NCI-H524 (cell line): ENCODE data around the gene KCNH1.

Source experiments
- DNase-seq, 2 experiments: peaks; one replicate each; lab custom pipeline; 2025; lab: John Stamatoyannopoulos, UW

The KCNH1 gene

DNA sequence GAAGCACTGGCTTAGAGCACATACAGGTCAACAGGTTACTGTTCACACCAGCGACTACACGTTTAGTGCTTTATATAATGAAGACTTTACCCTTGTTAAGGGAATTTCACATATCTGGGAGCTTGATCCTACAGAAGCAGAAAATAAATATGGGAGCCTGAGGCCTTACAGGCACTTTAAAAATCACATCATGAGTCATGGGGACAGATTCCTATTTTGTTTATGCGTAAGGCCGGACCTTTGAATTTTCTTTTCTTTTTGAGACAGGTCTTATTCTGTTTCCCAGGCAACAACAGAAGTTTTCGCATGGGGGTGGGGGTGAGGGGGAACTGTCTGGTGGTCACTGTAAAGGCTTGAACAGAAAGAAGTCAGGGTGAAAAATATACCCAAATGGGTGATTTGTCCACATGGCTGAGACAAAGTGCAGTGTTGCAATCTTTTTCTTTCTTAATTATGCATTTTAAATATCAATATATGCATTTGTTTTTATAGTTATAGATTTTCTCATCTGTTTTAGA, 276.7 kb downstream of the KCNH1 start:
- DNase-seq = no peak

DNA sequence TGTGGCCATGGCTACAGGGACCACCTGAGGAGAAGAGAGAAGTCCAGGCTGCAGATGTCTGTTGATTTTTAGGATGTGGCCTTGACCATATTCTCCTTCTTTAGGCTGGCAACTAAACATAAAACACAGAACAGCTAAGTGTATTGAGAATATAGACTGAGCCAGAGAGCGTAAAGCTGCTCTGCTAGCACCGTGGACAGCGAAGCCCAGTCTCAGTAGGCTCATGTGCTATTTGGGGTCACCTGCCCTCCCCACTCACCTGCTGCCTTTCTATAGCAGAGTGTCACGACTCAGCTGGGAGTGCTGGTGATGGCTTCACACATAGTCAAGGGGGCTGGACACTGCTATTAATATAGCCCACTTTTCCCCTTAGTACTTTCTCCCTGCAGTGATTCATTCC, 278.5 kb downstream of the KCNH1 start:
- no peak for DNase-seq

DNA sequence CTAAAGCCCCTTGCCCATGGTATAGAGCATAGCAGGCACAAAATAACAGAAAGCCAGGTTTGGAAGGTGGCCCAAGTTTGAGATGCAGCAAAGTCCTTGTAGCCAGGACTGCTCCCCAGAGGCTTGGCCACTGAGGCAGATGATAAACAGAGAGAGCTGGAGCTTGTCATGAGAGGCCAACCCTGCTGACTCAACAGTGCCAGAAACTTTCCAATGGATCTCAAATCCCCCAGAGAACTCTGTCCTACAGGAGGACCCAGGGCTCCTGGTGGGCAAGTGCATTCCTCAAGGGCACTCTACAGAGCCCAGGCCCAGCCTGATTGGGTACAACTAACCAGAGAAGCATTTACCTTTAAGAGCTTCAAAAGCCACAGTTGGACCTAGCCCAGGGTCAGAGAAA, 280.7 kb downstream of the KCNH1 start:
- DNase-seq = no peak

DNA sequence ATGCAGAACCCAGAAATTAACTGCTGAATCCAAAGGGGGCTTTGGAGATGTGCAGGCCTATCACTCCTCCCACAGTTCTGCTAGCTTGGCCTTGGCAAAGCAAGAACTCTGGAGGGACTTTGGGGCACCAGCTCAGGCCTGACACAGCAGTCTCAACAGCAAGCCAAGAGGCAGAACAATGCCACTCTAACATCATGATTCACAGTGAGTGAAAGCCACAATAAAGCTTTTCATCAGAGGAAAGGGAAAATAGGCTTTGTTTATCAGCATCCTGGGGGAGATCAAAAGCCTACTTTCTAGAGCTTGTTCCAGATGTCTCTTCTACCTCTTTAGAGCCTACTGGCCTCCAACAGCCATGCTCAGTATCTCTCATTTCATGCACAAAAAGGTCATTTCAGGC, 283.4 kb downstream of the KCNH1 start:
- no peak for DNase-seq

DNA sequence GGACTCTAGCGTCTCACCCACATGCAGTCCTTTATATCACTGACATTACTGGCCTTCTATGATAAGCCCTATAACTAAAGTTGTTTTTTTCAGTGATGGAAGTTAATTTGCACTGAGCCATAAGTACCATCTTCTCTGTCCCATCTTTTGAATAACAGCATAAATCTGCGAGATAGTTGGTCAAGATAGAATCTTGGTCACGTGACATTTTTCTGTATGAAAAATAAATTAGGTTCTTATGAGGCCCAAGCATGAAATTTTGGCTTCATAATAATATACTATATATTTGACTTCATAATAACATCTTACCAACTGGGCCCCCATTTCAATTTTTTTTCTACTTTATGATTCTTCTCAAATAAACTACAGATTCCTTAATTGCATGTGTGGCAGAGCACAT, 285.5 kb downstream of the KCNH1 start:
- DNase-seq = no peak

DNA sequence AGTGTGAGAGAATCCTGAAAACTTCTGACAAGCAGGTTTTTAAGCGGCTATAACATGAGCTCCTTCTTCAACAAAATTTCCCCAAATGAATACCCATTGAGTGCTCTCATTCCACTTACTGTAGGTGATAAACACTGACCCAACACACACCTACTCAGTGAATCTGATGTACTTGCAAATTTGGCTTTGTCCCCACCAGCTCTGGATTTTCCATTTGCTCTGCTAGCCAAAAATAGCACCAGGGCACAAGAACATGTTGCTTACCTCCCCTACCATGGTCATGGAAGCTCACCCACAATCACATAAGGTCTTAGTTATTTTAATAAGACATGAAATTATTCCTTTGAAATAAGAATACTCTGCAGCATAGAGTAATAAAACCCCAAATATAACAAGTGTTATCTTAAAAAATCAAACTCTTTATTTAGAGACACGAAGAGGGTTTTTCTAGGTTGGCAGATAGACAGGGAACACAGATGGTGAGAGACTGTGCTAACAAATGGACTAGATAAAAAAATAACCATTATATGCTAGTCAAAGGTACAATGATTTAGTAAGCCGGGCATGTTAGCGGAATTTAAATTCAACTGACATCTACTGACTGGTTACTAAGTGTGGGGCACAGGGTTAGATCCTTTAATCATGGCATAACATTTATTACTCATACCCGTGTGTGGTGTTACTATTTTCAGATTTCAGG, 291.9 kb downstream of the KCNH1 start:
- no peak for DNase-seq

DNA sequence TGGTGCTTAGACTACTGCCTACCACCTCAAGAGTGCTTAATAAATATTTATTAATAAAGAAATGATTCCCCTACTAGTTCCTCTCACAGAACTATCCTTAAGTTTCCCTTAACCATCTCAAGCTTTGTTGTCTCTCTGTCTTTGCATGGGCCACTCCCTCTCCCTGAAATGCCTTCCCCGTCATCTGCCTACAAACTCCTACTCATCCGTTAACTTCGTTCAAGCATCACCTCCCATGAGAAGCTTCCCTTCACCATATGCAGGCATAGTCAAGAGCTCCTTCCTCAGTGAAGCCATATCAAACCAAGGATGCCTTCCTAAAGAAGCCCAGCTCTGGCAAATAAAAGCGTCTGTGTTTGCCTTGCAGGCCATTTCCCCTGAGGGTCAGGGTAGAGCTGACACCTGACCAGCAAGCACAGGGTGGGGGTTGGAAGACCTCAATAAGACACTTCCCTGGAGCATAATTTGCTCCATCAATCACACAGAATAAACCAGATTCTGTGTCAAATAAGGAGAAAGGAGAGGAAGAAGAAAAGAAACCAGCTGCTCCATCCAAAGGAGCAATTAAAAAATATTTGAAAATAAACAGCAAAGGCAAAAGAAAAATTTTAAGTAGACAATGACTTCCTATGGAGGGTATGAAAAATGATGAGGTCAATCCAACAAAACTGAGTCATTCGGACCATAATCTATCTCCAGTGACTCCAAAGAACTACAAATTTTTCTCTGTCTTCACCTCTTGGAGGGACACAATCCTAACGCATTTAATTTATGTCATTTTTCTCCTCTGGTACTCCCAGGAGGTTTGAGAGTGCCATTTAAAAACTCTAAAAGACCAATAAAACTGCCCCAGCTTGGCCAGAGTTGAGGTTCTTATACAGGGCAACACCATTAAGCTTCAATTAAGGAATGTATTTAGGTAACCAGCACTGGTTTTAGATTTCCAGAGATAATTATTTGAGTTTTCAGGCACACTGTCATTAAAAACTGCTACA, 303.6 kb downstream of the KCNH1 start:
- no peak for DNase-seq

DNA sequence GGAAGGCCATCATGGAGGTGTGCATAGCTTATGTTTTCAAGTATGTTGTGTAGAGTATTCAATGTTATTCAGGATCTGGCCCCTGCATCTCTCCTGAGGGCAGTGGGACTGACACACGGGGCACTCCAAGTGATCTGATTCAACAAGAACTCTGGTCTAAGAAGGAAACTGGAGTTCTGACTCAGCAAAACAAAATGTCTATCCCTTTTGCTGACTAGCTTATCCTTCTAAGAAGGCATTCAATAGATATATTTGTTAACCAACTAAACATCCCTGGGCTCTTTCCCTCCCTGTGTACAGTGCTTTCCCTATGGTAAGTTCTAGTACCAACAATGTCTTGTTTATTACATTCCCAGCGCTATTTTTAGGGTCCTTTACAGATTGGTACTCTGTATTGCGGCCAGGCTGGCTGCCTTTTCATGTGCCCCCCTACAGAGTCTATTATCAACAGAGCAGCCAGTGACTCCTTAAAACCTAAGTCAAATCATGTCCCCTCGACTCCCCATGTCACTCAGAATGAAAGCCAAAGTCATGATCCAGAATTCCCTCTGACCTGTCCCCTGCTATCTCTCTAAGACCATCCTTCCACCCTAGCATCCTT, 304.9 kb downstream of the KCNH1 start:
- no peak for DNase-seq

DNA sequence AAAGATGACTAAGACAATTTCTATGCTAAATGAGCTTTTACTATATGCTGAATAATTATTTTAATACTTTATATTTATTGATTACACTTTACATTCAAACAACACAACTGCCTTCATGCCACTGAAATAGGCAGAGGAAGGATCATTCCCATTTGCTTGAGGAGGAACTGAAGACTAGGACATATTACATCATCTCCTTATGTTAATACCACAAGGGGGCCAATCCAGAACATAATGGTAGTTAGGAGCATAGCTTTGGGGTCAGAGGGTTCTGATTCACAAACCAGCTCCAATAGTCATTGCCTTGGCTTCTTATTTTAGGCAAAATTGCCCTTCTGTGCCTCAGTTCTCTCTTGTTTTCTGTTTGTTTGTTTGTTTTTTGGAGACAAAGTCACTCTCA, 306.5 kb downstream of the KCNH1 start:
- no peak for DNase-seq

DNA sequence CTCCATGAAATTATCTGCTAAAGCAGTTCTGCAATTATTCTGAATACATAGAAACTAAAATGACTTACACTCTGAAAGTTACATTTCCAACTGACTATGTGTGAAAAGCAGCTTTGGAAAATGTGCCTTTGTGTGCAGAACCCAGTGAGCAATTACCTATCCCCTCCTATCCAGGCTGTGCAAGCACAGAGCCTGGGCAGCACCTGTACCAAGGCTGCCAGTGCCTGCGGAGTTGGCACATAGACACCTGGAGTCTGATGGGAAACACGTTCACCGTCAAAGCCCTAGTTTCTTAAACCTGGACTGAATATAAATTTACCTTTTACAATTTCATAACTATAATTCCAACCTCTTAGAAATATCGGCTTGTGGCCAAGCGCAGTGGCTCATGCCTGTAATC, 307.3 kb downstream of the KCNH1 start:
- no peak for DNase-seq

DNA sequence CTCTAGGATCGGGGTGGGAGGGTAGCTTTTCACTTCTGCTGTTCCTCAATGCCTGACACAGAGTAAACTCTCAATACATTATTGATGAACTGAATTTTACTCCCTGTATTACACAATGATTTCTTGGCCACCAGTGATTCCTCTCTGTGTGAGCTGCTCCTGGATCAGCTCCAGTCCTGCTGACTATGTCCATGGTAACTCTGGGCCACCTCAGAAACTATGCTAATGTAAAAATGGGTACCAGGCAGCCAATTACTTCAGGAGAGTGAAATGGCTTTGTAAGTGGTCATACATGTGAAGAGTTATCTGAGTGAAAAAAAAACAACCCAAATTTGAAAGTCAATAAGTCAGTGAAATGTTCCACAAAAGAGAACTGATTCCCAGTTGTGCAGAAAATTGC, 311.0 kb downstream of the KCNH1 start:
- DNase-seq = no peak

DNA sequence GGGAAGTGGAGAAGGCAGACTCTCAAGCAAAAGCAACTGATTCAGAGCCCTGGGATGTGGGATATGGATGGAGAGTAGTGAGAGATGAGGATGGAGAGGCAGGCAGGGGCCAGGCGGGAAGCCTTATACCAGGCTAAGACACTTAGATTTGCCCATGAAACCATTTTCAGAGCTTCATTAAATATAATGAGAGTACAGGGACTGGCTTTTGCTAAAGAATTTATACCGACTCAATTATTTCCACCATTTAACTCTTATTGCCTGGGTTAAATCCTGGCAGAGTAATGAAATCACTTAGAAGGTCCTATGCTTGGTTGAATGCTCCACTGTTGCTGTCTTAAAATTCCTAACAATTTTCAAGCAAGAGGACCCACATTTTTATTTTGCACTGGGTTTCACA, 311.7 kb downstream of the KCNH1 start:
- DNase-seq = no peak

DNA sequence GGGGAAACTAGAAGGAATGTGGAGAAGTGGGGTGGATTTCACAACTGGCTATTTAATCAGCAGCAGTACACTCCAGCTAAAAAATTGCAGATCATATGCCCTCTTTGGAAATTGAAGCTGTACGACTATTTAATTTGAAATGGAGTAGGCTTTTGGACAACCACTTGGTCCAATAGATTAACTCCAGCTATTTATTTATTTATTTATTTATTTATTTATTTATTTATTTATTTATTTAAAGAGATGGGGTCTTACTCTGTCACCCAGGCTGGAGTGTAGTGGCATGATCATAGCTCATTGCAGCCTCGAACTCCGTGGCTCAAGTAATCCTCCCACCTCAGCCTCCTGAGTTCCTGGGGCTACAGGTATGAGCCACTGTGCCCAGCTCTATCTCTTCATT, 312.3 kb downstream of the KCNH1 start:
- DNase-seq = no peak

DNA sequence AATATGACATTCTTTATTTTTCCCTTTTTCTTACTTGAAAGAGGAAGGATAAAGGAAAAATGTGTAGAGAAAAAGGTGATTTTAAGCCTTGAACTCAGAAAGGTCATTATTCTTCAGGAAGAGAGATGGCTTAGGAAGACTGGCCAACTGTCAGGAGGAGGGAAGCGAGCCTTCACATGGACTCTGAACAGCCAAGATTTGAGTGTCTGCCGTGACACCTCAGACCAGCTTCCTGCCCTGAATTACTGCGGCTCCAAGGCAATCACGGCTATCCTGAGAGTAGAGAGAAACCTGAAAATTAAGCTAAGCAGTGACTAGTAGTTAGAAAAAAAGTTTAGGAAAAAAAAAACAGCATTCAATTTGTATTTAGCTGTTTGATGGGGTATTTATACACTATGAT, 314.7 kb downstream of the KCNH1 start:
- DNase-seq = no peak

DNA sequence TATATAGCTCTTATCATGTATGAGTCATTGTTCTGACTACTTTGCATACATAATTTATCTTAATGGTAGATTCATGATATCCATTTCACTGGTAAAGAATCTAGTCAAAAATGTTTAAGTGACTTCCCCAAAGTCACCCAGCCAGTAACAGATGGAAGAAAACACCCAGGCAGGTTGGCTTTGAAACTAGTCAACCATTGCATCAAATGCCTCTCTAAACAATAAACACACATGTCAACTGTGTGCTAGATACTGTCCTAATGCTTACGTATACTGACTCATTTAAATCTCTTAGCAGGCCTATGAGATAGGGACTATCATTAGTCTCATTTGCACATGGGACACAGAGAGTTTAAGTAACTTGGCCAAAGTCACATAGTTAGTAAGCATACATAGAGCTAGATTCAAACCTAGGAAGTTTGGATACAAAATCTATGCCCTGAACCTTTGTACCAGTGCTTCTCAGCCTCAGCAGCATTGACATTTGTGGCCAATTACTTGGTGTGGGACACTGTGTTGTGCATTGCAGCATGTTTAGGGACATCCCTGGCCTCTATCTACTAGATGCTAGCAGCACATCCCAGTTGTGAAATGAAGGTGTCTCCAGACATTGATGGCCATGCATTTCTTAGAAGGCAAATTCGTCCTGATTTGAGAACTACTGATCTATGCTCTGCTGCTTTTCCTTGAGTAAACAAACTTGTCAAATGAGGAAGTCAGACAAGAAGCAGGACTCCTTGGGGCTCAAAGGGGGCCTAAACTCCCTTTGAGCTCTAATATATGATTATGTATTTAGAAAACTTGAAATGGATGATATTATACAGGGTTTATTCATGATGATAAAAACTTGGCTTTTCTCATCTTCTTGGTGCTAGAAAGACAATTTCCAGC, 316.3 kb downstream of the KCNH1 start:
- no peak for DNase-seq

DNA sequence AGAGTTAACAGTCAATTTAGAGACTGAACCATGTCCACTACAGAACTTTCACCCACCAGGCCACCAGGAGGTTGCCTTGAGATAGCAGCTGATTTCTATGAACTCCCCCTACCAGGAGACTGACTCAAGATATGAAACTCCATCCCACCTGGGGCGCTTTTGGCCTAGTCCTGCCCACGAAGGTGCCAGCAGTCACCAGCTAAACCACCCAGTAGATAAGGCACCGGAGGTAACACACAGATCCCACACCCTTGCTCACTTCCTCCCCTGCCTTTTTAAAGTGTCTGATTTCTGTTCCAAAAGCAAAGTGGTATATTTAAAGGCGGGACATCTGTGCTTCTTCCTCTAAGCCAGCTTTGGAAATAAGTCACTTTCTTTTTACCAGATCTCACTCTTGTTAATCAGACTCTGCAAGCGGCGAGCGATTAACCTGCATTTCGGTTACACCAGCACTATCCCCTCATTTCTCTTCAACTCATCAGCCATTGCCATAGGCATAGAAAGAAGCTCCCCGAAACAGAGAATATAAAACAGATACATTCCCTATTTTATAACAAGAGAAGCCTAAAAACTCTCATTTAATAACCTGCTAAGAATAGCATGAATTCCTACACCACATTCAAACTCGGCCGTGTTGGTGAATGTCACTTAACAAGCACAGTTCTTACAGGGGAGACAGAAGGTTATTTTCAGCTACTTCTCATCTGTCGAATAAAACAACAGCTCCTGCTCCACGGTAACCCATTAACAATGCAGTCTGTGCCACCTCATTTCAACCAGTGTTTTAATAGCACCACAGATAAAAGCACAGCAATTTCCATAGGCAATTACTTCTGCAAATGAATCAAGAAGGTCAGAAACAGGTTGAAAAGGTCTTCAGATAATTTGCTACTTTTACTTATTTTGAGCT, 318.1 kb downstream of the KCNH1 start:
- no peak for DNase-seq

DNA sequence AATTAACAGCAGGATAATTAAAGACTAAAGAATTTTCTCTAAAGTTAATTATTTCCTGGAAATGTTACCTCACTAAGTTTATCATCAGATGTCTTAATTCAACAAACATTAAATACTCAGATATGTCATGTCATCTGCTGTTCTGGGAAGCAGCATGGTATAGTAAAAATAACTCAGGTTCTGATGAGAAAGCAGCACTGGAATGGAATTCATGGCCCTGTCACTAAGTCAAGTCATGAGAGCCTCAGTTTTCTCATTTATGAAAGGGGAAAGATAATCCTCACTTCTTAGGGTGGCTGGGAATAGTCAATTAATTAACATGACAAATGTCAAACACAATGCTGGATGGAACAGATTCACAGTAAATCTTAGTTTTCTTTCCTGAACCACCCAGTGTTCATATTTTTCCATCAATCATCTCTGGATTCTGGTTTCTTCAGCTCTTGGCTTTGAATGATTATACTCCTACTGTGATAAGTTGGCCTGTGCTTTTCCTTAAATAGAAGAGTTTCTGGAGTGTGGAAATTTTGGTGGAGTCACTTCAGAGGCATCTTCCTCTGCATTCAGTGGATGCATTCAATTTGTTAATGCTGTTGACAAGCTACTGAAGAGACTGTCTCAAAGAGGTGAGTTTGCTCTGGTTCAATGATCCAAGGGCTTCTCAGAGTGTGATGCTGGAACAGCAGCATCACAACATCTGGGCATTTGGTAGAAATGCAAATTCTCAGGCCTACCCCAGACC, 319.4 kb downstream of the KCNH1 start:
- no peak for DNase-seq

DNA sequence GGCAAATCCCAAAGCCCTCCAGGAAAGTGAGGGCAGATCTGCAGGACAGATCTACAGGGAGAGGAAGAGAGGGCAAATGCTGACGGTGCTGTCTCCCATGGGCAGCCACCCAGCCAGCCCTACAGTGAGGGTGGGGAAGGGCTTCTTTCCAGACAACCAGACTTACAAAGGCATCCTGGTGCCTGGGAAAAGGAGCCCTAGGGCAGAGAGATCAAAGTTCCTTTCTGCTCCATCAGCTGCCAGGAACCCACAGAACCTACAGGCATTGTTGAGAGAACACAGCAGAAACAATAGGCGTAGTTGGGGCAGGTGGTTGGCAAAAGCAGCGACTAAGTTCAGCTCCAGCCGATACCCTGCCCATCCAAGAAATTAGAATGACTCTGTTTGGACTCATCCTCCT, 332.4 kb downstream of the KCNH1 start:
- no peak for DNase-seq

DNA sequence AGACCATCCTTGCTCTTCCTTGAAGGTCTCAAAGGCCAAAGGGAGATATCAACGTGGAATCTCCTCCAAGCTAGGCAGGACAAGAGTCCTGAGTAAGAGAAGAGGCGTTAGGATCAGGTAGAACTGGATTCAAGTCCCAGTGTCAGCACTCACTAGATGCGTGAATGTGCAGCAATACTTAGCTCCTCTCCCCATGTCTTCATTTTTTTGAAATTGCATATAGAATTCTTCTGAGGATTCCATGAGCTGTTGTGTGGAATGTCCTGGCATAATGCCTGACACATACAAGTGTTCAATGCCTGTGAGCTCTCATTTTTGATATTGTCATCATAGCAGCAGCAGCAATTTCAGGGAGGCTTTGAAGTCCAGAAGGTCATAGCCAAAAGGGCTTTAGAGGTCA, 333.2 kb downstream of the KCNH1 start:
- no peak for DNase-seq

DNA sequence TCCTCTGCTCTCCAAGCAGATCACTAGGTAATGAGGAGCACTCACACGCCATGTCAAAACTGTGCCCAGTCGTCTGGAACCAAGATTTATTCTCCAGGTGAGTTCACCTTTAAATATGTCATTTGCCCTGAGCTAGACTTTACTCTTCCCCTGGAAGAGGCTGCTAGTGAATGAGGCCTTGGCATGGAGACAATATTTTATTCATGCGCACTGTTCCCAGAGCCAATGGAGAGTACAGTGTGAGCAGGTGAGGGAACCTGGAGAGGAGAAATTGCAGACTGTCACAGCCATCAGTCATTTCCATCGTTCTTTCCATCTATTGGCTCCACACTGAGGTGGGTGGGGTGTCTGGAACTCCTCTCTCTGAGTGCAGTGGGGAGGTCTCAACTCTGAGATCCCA, 333.6 kb downstream of the KCNH1 start:
- no peak for DNase-seq
